HepG2 (cell line): Measurements from ENCODE around the gene FIBP. TPM values are rescaled to one million over a fixed set of nuclear protein-coding genes. Genes with fewer than 3 reads are reported as not detected.

Experiments
- BHLHE40 ChIP-seq: IDR thresholded peaks from 2 replicates; pipeline ENCODE4 v1.6.1; 2011; ENCODE audit warnings: low read length, improper control_type of control experiment
- DNMT3B ChIP-seq: conservative IDR thresholded peaks from 2 replicates; pipeline ENCODE4 v1.6.1; 2016; ENCODE audit warnings: missing biosample characterization, control low read depth
- HNRNPL ChIP-seq: fragments of 200-400 bp; formaldehyde crosslinking; IDR thresholded peaks from 2 replicates; pipeline ENCODE4 v1.6.1; 2017; ENCODE audit warnings: mild to moderate bottlenecking, low read depth, low read length
- HNRNPLL ChIP-seq: fragments of 200-400 bp; formaldehyde crosslinking; IDR thresholded peaks from 2 replicates; pipeline ENCODE4 v1.6.1; 2017; ENCODE audit warnings: mild to moderate bottlenecking, low read depth, low read length; ENCODE audit not compliant: poor library complexity, severe bottlenecking
- KLF9 ChIP-seq: IDR thresholded peaks from 2 replicates; pipeline ENCODE4 v1.6.1; 2016; ENCODE audit warnings: low read depth
- PAF1 ChIP-seq: IDR thresholded peaks from 2 replicates; pipeline ENCODE4 v1.6.1; 2016; ENCODE audit warnings: missing genetic modification reagents, missing compliant biosample characterization
- POLR2AphosphoS2 ChIP-seq: IDR thresholded peaks from 2 replicates; pipeline ENCODE4 v1.6.1; 2011; ENCODE audit warnings: low read depth, low read length, improper control_type of control experiment
- RBFOX2 ChIP-seq: fragments of 200-400 bp; formaldehyde crosslinking; IDR thresholded peaks from 2 replicates; pipeline ENCODE4 v1.6.1; 2017; ENCODE audit warnings: low read depth, mild to moderate bottlenecking, low read length
- RBM22 ChIP-seq: fragments of 200-400 bp; formaldehyde crosslinking; optimal IDR thresholded peaks from 2 replicates; pipeline ENCODE3; 2017; ENCODE audit warnings: mild to moderate bottlenecking, low read length, moderate library complexity
- SMYD3 ChIP-seq: sonication (generic); formaldehyde crosslinking; IDR thresholded peaks from 2 replicates; pipeline ENCODE4 v1.8.1; 2023; ENCODE audit warnings: mild to moderate bottlenecking, missing genetic modification reagents
- SRSF9 ChIP-seq: fragments of 200-400 bp; formaldehyde crosslinking; IDR thresholded peaks from 2 replicates; pipeline ENCODE4 v1.6.1; 2018; ENCODE audit warnings: borderline replicate concordance, mild to moderate bottlenecking, low read depth, low read length; ENCODE audit not compliant: insufficient read depth, poor library complexity, severe bottlenecking
- ZFY ChIP-seq: sonication (generic); formaldehyde crosslinking; IDR thresholded peaks from 2 replicates; pipeline ENCODE4 v1.4.0; 2020; ENCODE audit warnings: missing genetic modification reagents
- ZNF382 ChIP-seq: sonication (generic); formaldehyde crosslinking; IDR thresholded peaks from 2 replicates; pipeline ENCODE4 v1.5.0; 2020; ENCODE audit warnings: missing genetic modification reagents, mild to moderate bottlenecking, borderline replicate concordance
- ZNF383 ChIP-seq: sonication (generic); formaldehyde crosslinking; IDR thresholded peaks from 2 replicates; pipeline ENCODE4 v1.4.0; 2020; ENCODE audit warnings: missing genetic modification reagents, mild to moderate bottlenecking, borderline replicate concordance
- ZNF607 ChIP-seq: sonication (generic); formaldehyde crosslinking; IDR thresholded peaks from 2 replicates; pipeline ENCODE4 v1.5.1; 2020; ENCODE audit warnings: missing genetic modification reagents, mild to moderate bottlenecking, borderline replicate concordance
- ZNF75D ChIP-seq: sonication (generic); formaldehyde crosslinking; IDR thresholded peaks from 2 replicates; pipeline ENCODE4 v1.8.1; 2023; ENCODE audit warnings: missing genetic modification reagents, mild to moderate bottlenecking, borderline replicate concordance
- ZNF775 ChIP-seq: sonication (generic); formaldehyde crosslinking; IDR thresholded peaks from 2 replicates; pipeline ENCODE4 v1.4.0; 2020; ENCODE audit warnings: missing genetic modification reagents, mild to moderate bottlenecking, moderate library complexity, borderline replicate concordance
- polyA plus RNA-seq, 8 experiments: library from polyadenylated mRNA; depleted of rRNA in 3 of 8; stranded (reverse) in 7 of 8; unstranded in 1 of 8; fragments of >200 nt; fragmentation: Illumina TruSeq in 4 of 8; extraction: Trizol in 4 of 8; gene quantifications; 2 replicates each; pipeline versions ENCODE4 v1.2.1 to v1.2.3, GENCODE V29; 2011 to 2016; ENCODE audit warnings: low read depth in 4 of 8, missing spikeins in 1 of 8, mixed read lengths in 1 of 8; ENCODE audit not compliant: insufficient read depth in 1 of 8
- total RNA-seq, 5 experiments: library from RNA; depleted of rRNA; stranded (reverse); fragments of >200 nt; fragmentation: Illumina TruSeq; extraction: Trizol; gene quantifications; 2 replicates each; pipeline ENCODE4 v1.2.3, GENCODE V29; 2016; ENCODE audit warnings: low read depth in 1 of 5
- TF ChIP-seq, protein P1 (sequence below): sonication (generic); formaldehyde crosslinking; conservative IDR thresholded peaks from 2 replicates; pipeline ENCODE4 v1.8.0; 2022; ENCODE audit warnings: low read depth, missing genetic modification reagents
- TF ChIP-seq, protein P2 (sequence below): sonication (generic); formaldehyde crosslinking; IDR thresholded peaks from 2 replicates; pipeline ENCODE4 v1.5.1; 2020; ENCODE audit warnings: missing genetic modification reagents, mild to moderate bottlenecking, borderline replicate concordance
- TF ChIP-seq, protein P3 (sequence below): sonication (generic); formaldehyde crosslinking; IDR thresholded peaks from 2 replicates; pipeline ENCODE4 v1.4.0; 2020; ENCODE audit warnings: missing genetic modification reagents

Gene FIBP
- total and polyA plus RNA-seq, 2 of the 13 experiments (the other 11 are each of a cell fraction or from before 2014, with no cell fraction given), result 42.9 to 62.1 TPM

DNA sequence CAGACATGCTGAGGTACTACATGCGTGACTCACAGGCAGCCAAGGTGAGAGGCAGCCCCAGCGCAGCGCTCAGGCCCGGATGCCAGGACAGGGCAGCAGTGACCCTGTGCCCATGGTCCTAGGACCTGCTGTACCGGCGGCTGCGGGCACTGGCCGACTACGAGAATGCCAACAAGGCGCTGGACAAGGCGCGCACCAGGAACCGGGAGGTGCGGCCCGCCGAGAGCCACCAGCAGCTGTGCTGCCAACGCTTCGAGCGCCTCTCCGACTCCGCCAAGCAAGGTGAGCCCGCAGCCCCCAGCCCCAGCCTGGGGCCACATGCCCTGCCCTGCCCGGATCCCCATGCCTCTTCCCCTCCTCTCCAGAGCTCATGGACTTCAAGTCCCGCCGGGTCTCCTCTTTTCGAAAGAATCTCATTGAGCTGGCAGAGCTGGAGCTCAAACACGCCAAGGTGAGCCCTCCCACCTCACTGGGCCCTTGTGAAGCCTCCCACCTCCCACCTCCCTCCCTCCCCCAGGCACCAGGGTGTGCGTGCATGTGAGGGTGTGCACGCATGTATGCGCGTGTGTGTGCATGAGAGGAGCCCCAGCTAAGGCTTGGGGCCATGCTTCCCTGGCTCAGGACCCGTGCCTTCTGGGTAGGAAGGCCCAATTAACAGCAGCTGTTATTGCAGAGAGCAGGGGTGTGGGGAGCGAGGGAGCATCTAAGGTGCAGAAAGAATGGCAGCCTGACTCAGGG lies 35.6 kb downstream of the FIBP start (continued):
- TF ChIP-seq ZNF607, result no peak
- TF ChIP-seq PAF1, result peak; percentile 32
- TF ChIP-seq, protein P1, sequence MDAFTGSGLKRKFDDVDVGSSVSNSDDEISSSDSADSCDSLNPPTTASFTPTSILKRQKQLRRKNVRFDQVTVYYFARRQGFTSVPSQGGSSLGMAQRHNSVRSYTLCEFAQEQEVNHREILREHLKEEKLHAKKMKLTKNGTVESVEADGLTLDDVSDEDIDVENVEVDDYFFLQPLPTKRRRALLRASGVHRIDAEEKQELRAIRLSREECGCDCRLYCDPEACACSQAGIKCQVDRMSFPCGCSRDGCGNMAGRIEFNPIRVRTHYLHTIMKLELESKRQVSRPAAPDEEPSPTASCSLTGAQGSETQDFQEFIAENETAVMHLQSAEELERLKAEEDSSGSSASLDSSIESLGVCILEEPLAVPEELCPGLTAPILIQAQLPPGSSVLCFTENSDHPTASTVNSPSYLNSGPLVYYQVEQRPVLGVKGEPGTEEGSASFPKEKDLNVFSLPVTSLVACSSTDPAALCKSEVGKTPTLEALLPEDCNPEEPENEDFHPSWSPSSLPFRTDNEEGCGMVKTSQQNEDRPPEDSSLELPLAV (CRISPR knock-in tag), result no peak
- no peak for TF ChIP-seq SRSF9
- no peak for TF ChIP-seq HNRNPL
- TF ChIP-seq, protein P2, sequence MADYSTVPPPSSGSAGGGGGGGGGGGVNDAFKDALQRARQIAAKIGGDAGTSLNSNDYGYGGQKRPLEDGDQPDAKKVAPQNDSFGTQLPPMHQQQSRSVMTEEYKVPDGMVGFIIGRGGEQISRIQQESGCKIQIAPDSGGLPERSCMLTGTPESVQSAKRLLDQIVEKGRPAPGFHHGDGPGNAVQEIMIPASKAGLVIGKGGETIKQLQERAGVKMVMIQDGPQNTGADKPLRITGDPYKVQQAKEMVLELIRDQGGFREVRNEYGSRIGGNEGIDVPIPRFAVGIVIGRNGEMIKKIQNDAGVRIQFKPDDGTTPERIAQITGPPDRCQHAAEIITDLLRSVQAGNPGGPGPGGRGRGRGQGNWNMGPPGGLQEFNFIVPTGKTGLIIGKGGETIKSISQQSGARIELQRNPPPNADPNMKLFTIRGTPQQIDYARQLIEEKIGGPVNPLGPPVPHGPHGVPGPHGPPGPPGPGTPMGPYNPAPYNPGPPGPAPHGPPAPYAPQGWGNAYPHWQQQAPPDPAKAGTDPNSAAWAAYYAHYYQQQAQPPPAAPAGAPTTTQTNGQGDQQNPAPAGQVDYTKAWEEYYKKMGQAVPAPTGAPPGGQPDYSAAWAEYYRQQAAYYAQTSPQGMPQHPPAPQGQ (CRISPR knock-in tag), result no peak
- TF ChIP-seq HNRNPLL, result peak; percentile 23
- no peak for TF ChIP-seq DNMT3B (CRISPR knock-in tag)
- peak; percentile 21; the same call in 1 of the 2 replicates for TF ChIP-seq ZFY (CRISPR knock-in tag)
- no peak for TF ChIP-seq BHLHE40
- no peak for TF ChIP-seq KLF9 (CRISPR knock-in tag)
- no peak for TF ChIP-seq ZNF75D (CRISPR knock-in tag)
- peak; percentile 45; the same call in 1 of the 2 replicates for TF ChIP-seq POLR2AphosphoS2
- no peak for TF ChIP-seq ZNF382
- no peak for TF ChIP-seq SMYD3
- no peak for TF ChIP-seq ZNF775 (CRISPR knock-in tag)
- peak; percentile 86 for TF ChIP-seq RBM22
- no peak for TF ChIP-seq ZNF383
- TF ChIP-seq, protein P3, sequence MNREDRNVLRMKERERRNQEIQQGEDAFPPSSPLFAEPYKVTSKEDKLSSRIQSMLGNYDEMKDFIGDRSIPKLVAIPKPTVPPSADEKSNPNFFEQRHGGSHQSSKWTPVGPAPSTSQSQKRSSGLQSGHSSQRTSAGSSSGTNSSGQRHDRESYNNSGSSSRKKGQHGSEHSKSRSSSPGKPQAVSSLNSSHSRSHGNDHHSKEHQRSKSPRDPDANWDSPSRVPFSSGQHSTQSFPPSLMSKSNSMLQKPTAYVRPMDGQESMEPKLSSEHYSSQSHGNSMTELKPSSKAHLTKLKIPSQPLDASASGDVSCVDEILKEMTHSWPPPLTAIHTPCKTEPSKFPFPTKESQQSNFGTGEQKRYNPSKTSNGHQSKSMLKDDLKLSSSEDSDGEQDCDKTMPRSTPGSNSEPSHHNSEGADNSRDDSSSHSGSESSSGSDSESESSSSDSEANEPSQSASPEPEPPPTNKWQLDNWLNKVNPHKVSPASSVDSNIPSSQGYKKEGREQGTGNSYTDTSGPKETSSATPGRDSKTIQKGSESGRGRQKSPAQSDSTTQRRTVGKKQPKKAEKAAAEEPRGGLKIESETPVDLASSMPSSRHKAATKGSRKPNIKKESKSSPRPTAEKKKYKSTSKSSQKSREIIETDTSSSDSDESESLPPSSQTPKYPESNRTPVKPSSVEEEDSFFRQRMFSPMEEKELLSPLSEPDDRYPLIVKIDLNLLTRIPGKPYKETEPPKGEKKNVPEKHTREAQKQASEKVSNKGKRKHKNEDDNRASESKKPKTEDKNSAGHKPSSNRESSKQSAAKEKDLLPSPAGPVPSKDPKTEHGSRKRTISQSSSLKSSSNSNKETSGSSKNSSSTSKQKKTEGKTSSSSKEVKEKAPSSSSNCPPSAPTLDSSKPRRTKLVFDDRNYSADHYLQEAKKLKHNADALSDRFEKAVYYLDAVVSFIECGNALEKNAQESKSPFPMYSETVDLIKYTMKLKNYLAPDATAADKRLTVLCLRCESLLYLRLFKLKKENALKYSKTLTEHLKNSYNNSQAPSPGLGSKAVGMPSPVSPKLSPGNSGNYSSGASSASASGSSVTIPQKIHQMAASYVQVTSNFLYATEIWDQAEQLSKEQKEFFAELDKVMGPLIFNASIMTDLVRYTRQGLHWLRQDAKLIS (CRISPR knock-in tag), result no peak
- TF ChIP-seq RBFOX2, result peak; percentile 81
